Breast epithelium (tissue), 4 donors: ENCODE results near the gene PCSK1N. TPM values are rescaled to one million over a fixed set of nuclear protein-coding genes. Genes with fewer than 3 reads are reported as not detected.

ENCODE experiments used
- DNase-seq, 2 donors: peaks; one replicate each; pipeline ENCODE4 v3.0.0-alpha.2; 2019; ENCODE audit warnings: low spot score in 2 of 2
- H3K27ac ChIP-seq, 2 donors: fragments of 200-600 bp; sonication (generic) in 1 of 2; one replicate each; pipeline ENCODE4 v1.5.1; 2016 to 2019; ENCODE audit warnings: mild to moderate bottlenecking in 1 of 2
- H3K27me3 ChIP-seq, 2 donors: fragments of 200-600 bp; sonication (generic) in 1 of 2; one replicate each; pipeline versions ENCODE4 v1.5.1 to v1.6.0; 2017 to 2019; ENCODE audit warnings: control low read depth in 1 of 2, mild to moderate bottlenecking in 1 of 2
- H3K36me3 ChIP-seq: fragments of 200-600 bp; one replicate; pipeline ENCODE4 v1.5.1; 2019
- H3K4me1 ChIP-seq, 2 donors: fragments of 200-600 bp; sonication (generic); one replicate each; pipeline ENCODE4 v1.5.1; 2016 to 2019; ENCODE audit warnings: control low read depth in 1 of 2
- H3K4me3 ChIP-seq, 3 donors: fragments of 200-600 bp; sonication (generic); 1 replicate in 2 of 3; 2 replicates in 1 of 3; pipeline ENCODE4 v1.5.1; 2016 to 2019; ENCODE audit warnings: mild to moderate bottlenecking in 3 of 3, moderate library complexity in 2 of 3
- H3K9me3 ChIP-seq, 2 donors: fragments of 200-600 bp; sonication (generic) in 1 of 2; one replicate each; pipeline ENCODE4 v1.5.1; 2016 to 2019; ENCODE audit warnings: control low read depth in 1 of 2
- POLR2A ChIP-seq: fragments of 450-650 bp; IDR thresholded peaks from one replicate; pipeline ENCODE4 v1.6.1; 2016; ENCODE audit warnings: antibody characterized with exemption, mild to moderate bottlenecking, moderate library complexity
- POLR2AphosphoS5 ChIP-seq, 3 donors: sonication (generic); formaldehyde crosslinking; IDR thresholded peaks; one replicate each; pipeline ENCODE4 v1.6.1; 2017; ENCODE audit warnings: antibody characterized with exemption in 3 of 3
- intact Hi-C: fragments of 100-400 bp; cut with DNase I; formaldehyde crosslinking; loops from one replicate; pipeline ENCODE4 v1.15.1; 2023; ENCODE audit warnings: low total_unique reads
- total RNA-seq, 3 donors: library from RNA; depleted of rRNA; stranded (reverse); fragments of >200 nt; gene quantifications; one replicate each; pipeline ENCODE4 v1.1.0, GENCODE V29; 2016
- TF ChIP-seq, protein P1 (sequence below), 3 donors: fragments of 450-650 bp; IDR thresholded peaks; one replicate each; pipeline ENCODE4 v1.5.1; 2016 to 2017; ENCODE audit warnings: antibody characterized with exemption in 3 of 3, mild to moderate bottlenecking in 3 of 3, moderate library complexity in 3 of 3

PCSK1N gene
- total RNA-seq, 3 donors from 2014 or later: 1.4 to 3.6 (median 2.2) TPM

DNA sequence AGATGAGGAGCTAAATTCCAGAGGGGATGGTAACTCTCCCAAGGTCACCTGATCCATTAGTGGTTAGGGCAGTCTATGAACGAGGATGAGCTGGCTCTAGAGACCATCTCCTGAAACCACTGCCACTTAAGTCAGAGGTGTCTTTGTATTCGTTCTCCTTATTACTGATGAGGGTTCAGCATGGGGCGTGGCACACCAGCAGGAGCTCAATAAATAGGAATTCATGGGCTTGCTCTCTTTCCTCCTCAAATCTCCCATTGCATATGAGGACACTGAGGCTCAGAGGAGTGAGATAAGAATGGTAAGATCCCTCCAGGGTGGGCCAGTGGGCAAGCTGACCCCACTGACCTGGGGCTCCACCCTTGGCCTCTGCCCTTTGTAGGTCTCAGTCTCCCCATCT is 50.7 kb downstream of the PCSK1N start:
- intact Hi-C loops: no loop called here
- H3K27me3 ChIP-seq: peaks cover 0 to 48% of the 10 kb centered on the region in 2 donors
- no peaks in the 10 kb centered on the region for H3K36me3 ChIP-seq
- no peak overlapping the region for H3K27ac ChIP-seq
- no peak for DNase-seq
- H3K9me3 ChIP-seq: no peaks in the 10 kb centered on the region
- TF ChIP-seq POLR2AphosphoS5 (IDR thresholded peaks at IDR 0.05): no peak
- TF ChIP-seq, protein P1, sequence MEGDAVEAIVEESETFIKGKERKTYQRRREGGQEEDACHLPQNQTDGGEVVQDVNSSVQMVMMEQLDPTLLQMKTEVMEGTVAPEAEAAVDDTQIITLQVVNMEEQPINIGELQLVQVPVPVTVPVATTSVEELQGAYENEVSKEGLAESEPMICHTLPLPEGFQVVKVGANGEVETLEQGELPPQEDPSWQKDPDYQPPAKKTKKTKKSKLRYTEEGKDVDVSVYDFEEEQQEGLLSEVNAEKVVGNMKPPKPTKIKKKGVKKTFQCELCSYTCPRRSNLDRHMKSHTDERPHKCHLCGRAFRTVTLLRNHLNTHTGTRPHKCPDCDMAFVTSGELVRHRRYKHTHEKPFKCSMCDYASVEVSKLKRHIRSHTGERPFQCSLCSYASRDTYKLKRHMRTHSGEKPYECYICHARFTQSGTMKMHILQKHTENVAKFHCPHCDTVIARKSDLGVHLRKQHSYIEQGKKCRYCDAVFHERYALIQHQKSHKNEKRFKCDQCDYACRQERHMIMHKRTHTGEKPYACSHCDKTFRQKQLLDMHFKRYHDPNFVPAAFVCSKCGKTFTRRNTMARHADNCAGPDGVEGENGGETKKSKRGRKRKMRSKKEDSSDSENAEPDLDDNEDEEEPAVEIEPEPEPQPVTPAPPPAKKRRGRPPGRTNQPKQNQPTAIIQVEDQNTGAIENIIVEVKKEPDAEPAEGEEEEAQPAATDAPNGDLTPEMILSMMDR (IDR thresholded peaks at IDR 0.05): no peak
- H3K4me1 ChIP-seq: no peaks in the 10 kb centered on the region
- H3K4me3 ChIP-seq: no peak overlapping the region

DNA sequence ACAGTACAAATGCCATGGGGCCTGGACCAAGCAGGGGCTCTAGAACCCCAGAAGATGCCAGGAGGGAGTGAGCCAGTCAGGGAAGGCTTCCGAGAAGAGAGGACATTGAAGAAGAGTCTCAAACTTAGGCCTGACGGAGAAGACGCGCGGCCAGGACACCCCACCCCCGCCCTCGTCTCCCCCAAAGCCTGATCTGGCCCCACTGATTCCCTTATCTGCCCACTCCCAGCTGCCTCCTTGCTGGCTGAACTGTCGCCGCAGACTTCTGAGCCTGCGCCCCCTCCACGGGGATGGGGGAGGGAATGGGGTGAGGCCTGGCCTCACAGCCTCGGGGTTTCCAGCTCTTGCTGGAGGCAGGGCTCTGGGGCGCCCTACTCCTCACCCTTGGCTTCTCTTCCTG is 52.6 kb downstream of the PCSK1N start:
- intact Hi-C loops: no loop called here
- no peak overlapping the region for H3K27ac ChIP-seq
- H3K27me3 ChIP-seq: peaks cover 0 to 46% of the 10 kb centered on the region in 2 donors
- no peaks in the 10 kb centered on the region for H3K36me3 ChIP-seq
- no peaks in the 10 kb centered on the region for H3K4me1 ChIP-seq
- no peak overlapping the region for H3K4me3 ChIP-seq
- no peak for TF ChIP-seq POLR2A
- TF ChIP-seq, protein P1 (IDR thresholded peaks at IDR 0.05): no peak
- no peak for TF ChIP-seq POLR2AphosphoS5 (IDR thresholded peaks at IDR 0.05)
- no peak for DNase-seq
- H3K9me3 ChIP-seq: no peaks in the 10 kb centered on the region

DNA sequence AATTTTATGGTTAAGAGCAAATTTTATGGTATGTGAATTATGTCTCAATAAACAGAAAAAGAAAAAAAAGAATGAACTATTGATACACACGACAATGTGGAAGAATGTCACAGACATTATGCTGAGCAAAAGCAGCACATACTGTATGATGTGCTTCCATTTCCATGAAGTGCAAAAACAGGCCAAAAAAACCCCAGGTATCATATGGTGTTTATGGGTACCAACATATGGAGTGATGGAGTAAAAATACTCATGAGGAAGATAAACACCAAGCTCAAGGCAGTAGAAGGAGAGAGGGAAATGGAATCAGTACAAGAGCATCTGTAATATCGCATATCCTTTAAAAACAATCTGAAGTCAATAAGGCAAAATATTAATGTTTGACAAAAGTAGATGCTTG is 53.2 kb downstream of the PCSK1N start:
- Histone ChIP-seq H3K4me3 (no peak overlapping the region), H3K36me3 (no peaks in the 10 kb centered on the region), H3K27me3 (peaks cover 0 to 44% of the 10 kb centered on the region in 2 donors), H3K27ac (no peak overlapping the region), H3K9me3 (no peaks in the 10 kb centered on the region), H3K4me1 (no peaks in the 10 kb centered on the region)
- no peak for DNase-seq
- intact Hi-C loops: no loop called here
- TF ChIP-seq, protein P1 (IDR thresholded peaks at IDR 0.05): no peak
- TF ChIP-seq POLR2AphosphoS5 (IDR thresholded peaks at IDR 0.05) (no peak), POLR2A (no peak)

DNA sequence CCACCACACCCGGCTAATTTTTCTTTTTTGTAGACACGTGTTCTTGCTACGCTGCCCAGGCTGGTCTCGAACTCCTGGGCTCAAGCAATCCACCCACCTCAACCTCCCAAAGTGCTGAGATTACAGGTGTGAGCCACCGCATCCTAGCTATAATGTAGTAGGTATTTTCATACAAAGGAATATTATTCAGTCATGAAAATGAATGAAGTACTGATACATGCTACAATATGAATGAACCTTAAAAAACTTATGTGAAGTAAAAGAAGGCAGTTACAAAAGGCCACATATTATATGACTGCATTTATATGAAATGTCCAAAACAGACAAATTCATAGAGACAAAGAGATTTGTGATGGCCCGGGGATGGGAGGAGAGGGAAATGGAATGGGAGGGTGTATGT is 53.7 kb downstream of the PCSK1N start:
- Histone ChIP-seq H3K4me1 (no peaks in the 10 kb centered on the region), H3K36me3 (no peaks in the 10 kb centered on the region), H3K27me3 (peaks cover 0 to 42% of the 10 kb centered on the region in 2 donors), H3K9me3 (no peaks in the 10 kb centered on the region), H3K4me3 (no peak overlapping the region), H3K27ac (no peak overlapping the region)
- no peak for DNase-seq
- intact Hi-C loops: no loop called here
- TF ChIP-seq POLR2AphosphoS5 (IDR thresholded peaks at IDR 0.05) (no peak), POLR2A (no peak)
- TF ChIP-seq, protein P1 (IDR thresholded peaks at IDR 0.05): no peak

Other genes starting within 250 kb of the PCSK1N start
- 100 to 1,000 TPM in 1 of 3 donors, 10 to 100 TPM in 2; 97.2 to 113 (median 97.7) TPM for gene WDR13, start 238.1 kb downstream of the PCSK1N start, total RNA-seq
- gene WAS, start 151.8 kb downstream of the PCSK1N start, total RNA-seq: 10 to 100 TPM in 1 of 3 donors, 1 to 10 TPM in 2; 2.3 to 12.5 (median 6.0) TPM
- gene SUV39H1, start 138.9 kb downstream of the PCSK1N start, total RNA-seq: 1 to 10 TPM; 3.6 to 7.0 (median 5.3) TPM
- gene GLOD5, start 73.9 kb downstream of the PCSK1N start, total RNA-seq: under 1 TPM in 1 of 3 donors, not detected in 2; 0.66 TPM
- gene GATA1, start 49.0 kb downstream of the PCSK1N start, total RNA-seq: not detected
- gene HDAC6, start 33.5 kb downstream of the PCSK1N start, total RNA-seq: 10 to 100 TPM; 78.2 to 86.2 (median 84.3) TPM
- under 1 TPM in 1 of 3 donors, not detected in 2; 0.73 TPM for gene ERAS, start 9.1 kb downstream of the PCSK1N start, total RNA-seq
- 10 to 100 TPM; 32.3 to 40.8 (median 35.4) TPM for gene TIMM17B, start 62.2 kb upstream of the PCSK1N start, total RNA-seq
- 10 to 100 TPM; 56.0 to 71.4 (median 71.0) TPM for gene PQBP1, start 62.3 kb upstream of the PCSK1N start, total RNA-seq
- 10 to 100 TPM; 10.9 to 17.3 (median 16.1) TPM for gene SLC35A2, start 76.0 kb upstream of the PCSK1N start, total RNA-seq
- gene PIM2, start 83.4 kb upstream of the PCSK1N start, total RNA-seq: 10 to 100 TPM in 1 of 3 donors, 1 to 10 TPM in 2; 5.8 to 20.3 (median 7.6) TPM
- 10 to 100 TPM; 35.8 to 37.9 (median 36.1) TPM for gene OTUD5, start 122.0 kb upstream of the PCSK1N start, total RNA-seq
- gene KCND1, start 136.2 kb upstream of the PCSK1N start, total RNA-seq: 1 to 10 TPM in 1 of 3 donors, under 1 TPM in 2; 0.66 to 1.2 (median 0.96) TPM
- 10 to 100 TPM; 31.4 to 47.2 (median 34.1) TPM for gene GRIPAP1, start 166.7 kb upstream of the PCSK1N start, total RNA-seq
- gene TFE3, start 207.7 kb upstream of the PCSK1N start, total RNA-seq: 10 to 100 TPM; 44.1 to 93.3 (median 52.1) TPM
- gene CCDC120, start 223.4 kb upstream of the PCSK1N start, total RNA-seq: 1 to 10 TPM in 2 of 3 donors, under 1 TPM in 1; 0.80 to 6.3 (median 4.3) TPM
- gene PRAF2, start 238.4 kb upstream of the PCSK1N start, total RNA-seq: 10 to 100 TPM in 1 of 3 donors, 1 to 10 TPM in 2; 5.9 to 18.4 (median 6.6) TPM
- gene WDR45, start 244.3 kb upstream of the PCSK1N start, total RNA-seq: 100 to 1,000 TPM in 1 of 3 donors, 10 to 100 TPM in 2; 95.7 to 134 (median 98.6) TPM